ENCODE data around the gene PNO1.

DNA sequence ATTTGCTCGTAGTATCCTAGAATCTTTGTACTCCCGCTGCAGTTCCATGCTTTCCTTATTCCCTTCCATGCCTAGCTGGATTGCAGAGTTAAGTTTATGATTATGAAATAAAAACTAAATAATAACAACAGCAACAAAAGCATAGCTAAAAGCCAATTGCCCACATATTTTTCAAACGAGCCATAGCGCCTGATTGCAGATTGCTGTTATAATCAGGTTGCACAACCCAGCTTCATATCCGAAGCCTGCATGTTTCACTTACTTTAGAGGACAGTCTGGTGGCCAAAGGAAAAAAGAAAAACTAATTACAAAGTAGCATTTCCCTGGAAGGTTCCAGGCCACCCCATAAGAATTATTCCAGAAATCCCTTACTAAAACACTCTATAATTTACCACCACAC is 31.9 kb upstream of the PNO1 start:
- TF ChIP-seq, protein P1, sequence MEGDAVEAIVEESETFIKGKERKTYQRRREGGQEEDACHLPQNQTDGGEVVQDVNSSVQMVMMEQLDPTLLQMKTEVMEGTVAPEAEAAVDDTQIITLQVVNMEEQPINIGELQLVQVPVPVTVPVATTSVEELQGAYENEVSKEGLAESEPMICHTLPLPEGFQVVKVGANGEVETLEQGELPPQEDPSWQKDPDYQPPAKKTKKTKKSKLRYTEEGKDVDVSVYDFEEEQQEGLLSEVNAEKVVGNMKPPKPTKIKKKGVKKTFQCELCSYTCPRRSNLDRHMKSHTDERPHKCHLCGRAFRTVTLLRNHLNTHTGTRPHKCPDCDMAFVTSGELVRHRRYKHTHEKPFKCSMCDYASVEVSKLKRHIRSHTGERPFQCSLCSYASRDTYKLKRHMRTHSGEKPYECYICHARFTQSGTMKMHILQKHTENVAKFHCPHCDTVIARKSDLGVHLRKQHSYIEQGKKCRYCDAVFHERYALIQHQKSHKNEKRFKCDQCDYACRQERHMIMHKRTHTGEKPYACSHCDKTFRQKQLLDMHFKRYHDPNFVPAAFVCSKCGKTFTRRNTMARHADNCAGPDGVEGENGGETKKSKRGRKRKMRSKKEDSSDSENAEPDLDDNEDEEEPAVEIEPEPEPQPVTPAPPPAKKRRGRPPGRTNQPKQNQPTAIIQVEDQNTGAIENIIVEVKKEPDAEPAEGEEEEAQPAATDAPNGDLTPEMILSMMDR (IDR thresholded peaks at IDR 0.05; ENCODE audit: extremely low read depth in 1 of 2, insufficient read depth in 1 of 2, low read depth in 1 of 2, low read length in 2 of 2) = no peak
- TF ChIP-seq JUN (IDR thresholded peaks at IDR 0.05; ENCODE audit: borderline replicate concordance, insufficient read depth, insufficient read length, low read depth) (no peak), POLR2A (IDR thresholded peaks at IDR 0.05; ENCODE audit: low read depth, low read length) (no peak), EZH2 (IDR thresholded peaks at IDR 0.05; ENCODE audit: borderline replicate concordance, low read depth, low read length, severe bottlenecking) (no peak), POLR2AphosphoS5 (IDR thresholded peaks at IDR 0.05; ENCODE audit: insufficient read depth, low read depth, low read length) (no peak), MYC (IDR thresholded peaks at IDR 0.05; ENCODE audit: low read depth, low read length) (no peak), FOS (IDR thresholded peaks at IDR 0.05; ENCODE audit: borderline replicate concordance, insufficient read depth, low read length) (no peak)
- TF ChIP-seq, protein P2, sequence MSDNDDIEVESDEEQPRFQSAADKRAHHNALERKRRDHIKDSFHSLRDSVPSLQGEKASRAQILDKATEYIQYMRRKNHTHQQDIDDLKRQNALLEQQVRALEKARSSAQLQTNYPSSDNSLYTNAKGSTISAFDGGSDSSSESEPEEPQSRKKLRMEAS (IDR thresholded peaks at IDR 0.05; ENCODE audit: insufficient read depth, insufficient read length) = no peak
